NCI-H2196 treated with DMSO at 0.1 percent for 48 hours (cell line): ENCODE measurements around the gene CCDC27.

ENCODE experiments used
- DNase-seq: peaks from one replicate; lab custom pipeline; 2025; ENCODE audit not compliant: unreplicated experiment; lab: John Stamatoyannopoulos, UW

Gene CCDC27

DNA sequence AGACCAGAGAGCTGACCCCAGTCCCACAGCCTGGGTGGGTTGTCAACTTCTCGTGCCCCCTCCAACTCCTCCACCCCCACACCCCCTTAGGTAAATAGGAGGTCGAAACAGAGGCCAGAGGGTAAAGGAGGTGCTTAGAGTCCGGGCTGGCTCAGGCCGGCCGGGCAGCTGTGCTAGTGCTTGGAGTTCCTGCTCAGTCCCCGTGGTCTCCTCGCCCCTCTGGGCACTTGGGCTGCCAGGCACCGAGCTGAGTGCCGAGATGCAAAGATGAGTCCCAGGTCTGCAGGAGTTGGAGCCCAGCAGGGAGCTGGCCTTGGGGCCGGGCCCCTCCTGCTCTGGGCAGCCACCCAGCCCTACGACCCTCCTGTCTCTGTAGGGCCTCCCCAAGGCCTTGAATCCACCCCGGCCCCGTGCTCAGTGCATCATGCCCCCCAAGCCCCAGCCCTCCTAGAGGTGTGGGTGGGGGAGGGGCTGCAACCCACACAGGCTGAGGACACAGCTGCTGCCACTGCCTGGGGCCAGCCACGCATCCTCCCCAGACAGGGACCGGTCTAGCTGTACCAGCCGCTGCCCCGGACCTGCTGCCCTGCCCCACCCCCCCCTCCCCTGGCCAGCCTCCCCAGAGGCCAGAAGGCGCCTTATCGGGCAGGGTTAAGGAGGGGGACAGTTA, 22.2 kb downstream of the CCDC27 start:
- no peak for DNase-seq

GRCh38 chr1:3774946-3775489, 22.8 kb downstream of the CCDC27 start:
- no peak for DNase-seq

DNA sequence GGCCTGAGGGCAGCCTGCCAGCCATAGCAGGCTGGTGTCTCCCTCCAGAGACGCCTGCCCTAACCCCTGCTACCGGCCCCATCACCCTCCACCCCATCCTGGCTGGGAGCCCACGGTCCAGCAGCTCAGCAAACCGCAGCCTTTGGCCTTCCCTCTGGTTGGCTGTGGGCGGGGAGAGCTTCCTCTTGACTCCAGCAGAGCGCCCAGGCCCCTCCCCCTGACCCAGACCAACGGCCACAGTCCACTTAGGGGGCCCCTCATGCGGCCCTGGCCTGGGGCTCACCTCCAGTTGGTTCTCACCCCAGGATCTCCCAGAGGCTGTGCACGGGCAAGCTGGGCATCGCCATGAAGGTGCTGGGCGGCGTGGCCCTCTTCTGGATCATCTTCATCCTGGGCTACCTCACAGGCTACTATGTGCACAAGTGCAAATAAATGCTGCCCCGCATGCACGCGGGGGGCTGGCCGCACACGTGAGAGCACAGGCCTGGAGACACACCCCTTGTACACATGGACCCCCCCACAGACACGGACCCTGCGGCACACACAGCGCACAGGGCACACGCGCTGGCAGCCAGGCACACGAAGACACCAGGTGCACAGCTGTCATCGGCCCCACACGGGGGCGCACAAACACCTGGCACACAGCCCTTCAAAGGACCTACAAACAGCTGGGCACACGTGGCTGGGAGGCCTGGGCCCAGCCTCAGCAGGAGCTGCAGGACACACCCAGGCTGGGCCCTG, 23.4 kb downstream of the CCDC27 start:
- DNase-seq = peak; percentile 84

GRCh38 chr1:3776231-3776961, 24.1 kb downstream of the CCDC27 start:
- no peak for DNase-seq

DNA sequence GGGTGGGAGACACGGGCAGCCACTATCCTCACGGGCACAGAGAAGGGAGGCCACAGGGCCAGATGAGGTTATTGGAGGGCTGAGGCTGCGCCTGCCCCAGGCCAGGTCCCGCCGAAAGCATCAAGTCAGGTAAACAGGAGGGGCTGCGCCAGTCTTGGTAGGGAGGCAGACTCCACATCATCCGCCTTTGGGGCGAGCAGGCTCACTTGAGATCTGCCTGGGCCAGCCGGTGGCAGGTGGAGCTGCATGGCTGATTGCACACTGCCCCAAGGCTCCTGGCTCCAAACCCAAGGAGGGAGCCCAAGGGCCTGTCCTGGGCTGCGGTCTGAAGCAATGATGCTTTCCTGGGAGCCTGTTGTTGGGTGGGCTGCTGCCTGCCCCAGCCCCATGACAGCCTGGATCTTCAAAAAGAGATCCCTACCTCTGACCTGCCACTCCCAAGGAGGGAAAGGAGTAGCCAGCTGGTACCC, 24.9 kb downstream of the CCDC27 start:
- no peak for DNase-seq

DNA sequence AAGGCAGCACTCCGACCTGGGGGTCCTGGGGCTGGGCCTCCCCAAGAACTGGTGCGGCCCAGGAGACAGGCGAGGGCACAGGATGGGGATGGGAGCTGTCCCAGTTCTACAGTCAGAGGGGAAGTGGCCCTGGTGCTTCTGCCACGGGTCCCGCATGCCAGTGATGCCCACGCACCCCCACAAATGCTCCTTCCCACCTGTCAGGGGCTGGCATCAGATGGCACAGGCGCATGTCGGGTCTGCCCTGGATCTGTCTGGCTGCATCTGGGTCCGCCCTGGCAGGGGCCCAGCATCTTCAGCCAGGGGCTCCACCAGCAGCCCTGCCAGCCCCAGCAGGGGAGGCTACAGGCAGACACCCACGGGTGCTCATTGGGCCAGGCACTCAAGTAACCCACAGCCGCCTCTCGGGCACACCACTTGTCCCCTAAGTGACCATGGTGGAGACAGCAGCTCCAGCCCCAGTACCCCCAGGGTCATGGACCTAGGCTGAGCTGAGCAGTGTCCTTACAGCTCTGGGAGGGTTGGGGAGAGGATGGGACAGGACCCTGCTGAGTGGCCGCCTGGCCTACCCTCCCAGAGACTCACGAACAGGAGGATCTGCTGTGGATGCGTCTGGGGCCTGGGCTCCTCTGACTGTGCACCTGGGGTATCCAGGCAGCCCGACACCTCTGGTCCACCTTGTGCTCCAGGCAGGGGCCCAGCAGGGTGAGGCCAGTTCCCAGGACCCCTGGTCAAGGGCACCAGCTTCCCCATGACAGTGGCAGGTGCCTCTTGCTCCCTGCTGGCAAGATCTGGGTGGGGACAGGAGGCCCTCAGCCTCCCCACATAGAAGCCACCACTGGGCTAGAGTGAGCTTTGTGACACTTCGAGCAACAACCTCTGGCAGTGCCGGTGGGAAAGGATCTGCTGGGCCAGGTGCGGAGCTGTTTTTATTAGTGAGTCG, 25.7 kb downstream of the CCDC27 start:
- DNase-seq = no peak

DNA sequence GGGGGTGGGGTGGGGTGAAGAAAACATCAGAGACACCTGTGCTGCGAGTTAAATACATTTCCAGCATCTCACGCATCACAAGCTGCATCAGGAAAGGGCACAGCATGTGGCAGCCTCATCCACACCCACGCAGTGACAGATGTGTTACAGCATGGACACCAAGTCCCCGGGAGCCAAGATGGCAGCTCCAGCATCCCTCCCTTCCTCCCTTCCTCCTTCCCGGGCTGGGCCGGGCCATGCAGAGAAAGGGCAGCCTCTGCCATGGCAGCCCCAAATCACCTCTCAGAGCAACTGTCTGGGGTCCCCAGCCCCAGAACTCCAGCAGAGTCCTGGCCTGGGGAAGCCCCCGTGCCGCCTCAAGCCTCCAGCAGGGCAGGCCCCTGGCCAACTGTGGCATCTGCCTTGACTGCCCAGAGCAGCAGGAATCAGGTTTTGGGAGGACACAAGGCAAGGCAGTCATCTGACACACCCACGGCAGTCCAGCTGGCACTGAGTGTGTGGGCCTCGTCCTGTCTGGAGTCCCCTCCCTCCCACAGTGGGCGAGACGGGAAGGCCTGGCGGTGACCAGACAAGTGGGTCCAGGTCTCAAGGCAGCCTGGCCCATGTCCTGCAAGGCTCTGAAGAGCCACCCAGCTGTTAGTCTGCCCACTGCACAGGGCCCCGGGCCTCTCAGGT, 26.5 kb downstream of the CCDC27 start:
- DNase-seq = no peak

- DNase-seq = no peak
Observed at GRCh38 chr1:3779265-3779911, 27.1 kb downstream of the CCDC27 start.

GRCh38 chr1:3779912-3780416, 27.7 kb downstream of the CCDC27 start:
- DNase-seq = no peak

- no peak for DNase-seq
Observed at GRCh38 chr1:3780901-3781300, 28.7 kb downstream of the CCDC27 start.

DNA sequence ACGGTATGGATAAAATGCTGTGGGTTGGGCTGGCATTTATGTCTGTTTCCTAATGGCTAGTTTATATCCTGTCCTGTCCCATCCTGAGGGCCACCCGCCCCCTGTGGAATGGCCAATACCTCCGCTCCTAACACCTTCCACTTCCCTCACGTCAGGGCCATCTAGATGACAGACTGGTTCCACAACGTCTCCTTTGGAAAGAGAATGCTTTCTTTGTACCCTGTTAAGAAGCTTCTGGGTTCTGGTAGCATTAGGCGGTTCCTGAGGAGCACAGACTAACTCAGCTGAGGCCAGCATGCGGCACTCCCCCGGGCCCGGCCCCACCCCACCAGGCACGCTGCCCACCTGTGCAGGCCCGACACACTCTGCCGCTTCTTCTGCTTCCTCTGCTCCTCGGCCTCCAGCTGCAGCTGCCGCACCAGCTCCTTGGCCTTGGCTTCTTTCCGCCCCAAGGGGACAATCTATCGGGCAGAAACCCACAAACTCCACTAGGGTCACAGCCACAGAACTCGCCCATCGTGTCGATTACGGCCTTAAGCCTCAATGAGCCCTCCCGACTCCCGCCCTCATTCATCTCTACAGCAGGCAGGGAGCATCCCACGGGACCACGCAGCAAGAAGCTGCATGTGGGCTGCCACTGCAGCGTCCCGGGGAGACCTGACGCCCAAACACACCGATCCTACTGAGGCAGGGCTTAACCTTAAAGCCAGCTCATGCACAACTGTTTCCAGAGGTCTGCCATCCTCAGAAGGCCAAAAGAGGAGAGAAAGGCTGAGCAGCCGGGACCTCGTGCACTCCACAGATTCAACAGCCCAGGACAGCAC, 31.6 kb downstream of the CCDC27 start:
- no peak for DNase-seq

GRCh38 chr1:3785045-3785444, 32.8 kb downstream of the CCDC27 start:
- DNase-seq = no peak

DNA sequence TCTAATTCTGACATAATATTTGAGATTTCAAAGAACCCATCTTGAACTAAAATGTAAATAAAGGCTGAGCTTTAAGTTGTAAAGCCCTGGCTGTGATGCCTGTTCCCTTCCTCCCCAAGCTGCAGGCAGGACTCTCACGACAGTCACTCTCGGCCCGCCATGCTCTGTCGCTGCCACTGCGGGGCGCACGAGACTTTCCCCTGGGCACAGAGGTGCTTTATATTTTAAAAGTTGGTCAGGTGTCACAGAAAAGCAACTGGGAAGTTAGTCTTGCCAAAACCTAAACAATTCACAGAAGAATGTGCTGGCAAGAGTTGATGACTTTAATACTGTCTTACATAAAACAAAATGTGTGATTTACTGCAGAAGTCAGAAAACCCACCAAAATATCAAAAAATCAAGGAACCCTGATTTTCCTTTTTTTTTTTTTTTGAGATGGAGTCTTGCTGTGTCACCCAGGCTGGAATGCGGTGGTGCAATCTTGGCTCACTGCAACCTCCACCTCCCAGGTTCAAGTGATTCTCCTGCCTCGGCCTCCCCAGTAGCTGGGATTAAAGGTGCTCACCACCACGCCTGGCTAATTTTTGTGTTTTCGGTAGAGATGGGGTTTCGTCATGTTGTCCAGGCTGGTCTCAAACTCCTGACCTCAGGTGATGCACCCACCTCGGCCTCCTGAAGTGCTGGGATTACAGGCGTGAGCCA, 33.4 kb downstream of the CCDC27 start:
- no peak for DNase-seq

GRCh38 chr1:3786468-3787348, 34.5 kb downstream of the CCDC27 start:
- no peak for DNase-seq

GRCh38 chr1:3787349-3787715, 35.1 kb downstream of the CCDC27 start:
- no peak for DNase-seq

DNA sequence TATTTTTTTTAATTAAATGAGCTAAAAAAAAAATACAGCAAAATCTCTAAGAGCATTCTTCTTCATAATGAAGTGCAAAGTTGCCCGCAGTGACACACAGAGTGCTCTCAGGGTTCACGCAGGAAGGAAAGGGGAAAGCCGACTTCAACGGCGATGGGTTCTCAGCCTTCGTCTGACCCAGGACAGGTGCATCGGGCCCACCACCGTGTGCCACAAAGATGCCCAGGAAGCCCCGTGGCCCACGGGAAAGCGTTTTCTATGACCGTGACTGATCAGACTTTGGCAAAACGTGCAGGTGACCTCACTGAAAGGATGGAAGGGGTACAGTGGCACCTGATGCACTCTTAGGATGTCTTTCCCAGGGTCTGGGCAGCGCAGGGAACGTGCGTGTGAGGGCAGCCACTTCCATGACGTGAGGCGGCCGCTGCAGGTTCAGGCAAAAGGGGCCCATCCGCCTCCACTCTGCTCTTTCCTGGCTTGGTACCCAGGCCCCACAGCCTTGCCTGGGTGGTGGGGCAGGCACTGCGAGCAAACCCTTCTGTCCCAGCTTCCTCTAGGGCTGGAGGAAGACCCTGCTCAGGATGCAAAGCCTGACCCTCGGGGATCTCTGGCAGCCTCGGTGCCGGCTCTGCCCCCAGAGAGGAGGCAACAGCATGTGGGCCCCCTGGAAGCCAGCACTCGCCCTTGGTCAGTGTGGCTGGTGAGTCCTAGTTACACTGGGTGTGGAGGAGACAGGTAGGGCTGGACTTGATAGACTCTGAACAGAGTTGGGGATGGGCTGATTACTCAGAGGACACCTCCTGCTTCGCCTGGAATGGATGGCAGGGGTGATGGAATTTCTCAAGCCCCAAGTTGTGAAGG, 35.7 kb downstream of the CCDC27 start:
- DNase-seq = no peak
